Endodermal cell (in vitro differentiated cells): ENCODE measurements around the gene MRM1. TPM values are rescaled to one million over a fixed set of nuclear protein-coding genes. Genes with fewer than 3 reads are reported as not detected.
A peak's percentile ranks its signal among the peaks of the same experiment; 100 is the strongest.

Experiments used
- DNase-seq: peaks from one replicate; pipeline ENCODE4 v3.0.0-alpha.2; 2017
- H3K27ac ChIP-seq: 2 replicates; pipeline ENCODE4 v1.5.1; 2013; ENCODE audit warnings: mild to moderate bottlenecking, low read depth, low read length, moderate library complexity
- H3K27me3 ChIP-seq: 2 replicates; pipeline ENCODE4 v1.6.1; 2013; ENCODE audit warnings: mild to moderate bottlenecking, low read length, moderate library complexity; ENCODE audit not compliant: insufficient read depth, control insufficient read depth, poor library complexity, severe bottlenecking
- H3K36me3 ChIP-seq: 2 replicates; pipeline ENCODE4 v1.7.0; 2013; ENCODE audit warnings: mild to moderate bottlenecking, low read length, moderate library complexity; ENCODE audit not compliant: control insufficient read depth, insufficient read depth
- H3K4me1 ChIP-seq: one replicate; pipeline ENCODE4 v1.7.0; 2013; ENCODE audit warnings: low read length; ENCODE audit not compliant: control insufficient read depth, insufficient read depth
- H3K4me3 ChIP-seq: 2 replicates; pipeline ENCODE4 v1.5.1; 2013; ENCODE audit warnings: mild to moderate bottlenecking, low read length, moderate library complexity
- H3K9ac ChIP-seq: 2 replicates; pipeline ENCODE4 v1.6.1; 2013; ENCODE audit warnings: mild to moderate bottlenecking, low read length, moderate library complexity; ENCODE audit not compliant: poor library complexity, severe bottlenecking; ENCODE audit errors: extremely low read depth
- H3K9me3 ChIP-seq: 2 replicates; pipeline ENCODE4 v1.6.1; 2013; ENCODE audit warnings: mild to moderate bottlenecking, low read length, moderate library complexity; ENCODE audit not compliant: control insufficient read depth
- H3K27ac Mint-ChIP-seq: 2 replicates; pipeline ENCODE4 v1.8.0; 2020; ENCODE audit warnings: mixed read lengths
- H3K27me3 Mint-ChIP-seq: 2 replicates; pipeline ENCODE4 v1.8.0; 2021; ENCODE audit warnings: mild to moderate bottlenecking, mixed read lengths; ENCODE audit not compliant: insufficient read depth
- H3K36me3 Mint-ChIP-seq: 2 replicates; pipeline ENCODE4 v1.8.0; 2020; ENCODE audit warnings: low read depth, mixed read lengths
- H3K4me1 Mint-ChIP-seq: 2 replicates; pipeline ENCODE4 v1.8.0; 2020; ENCODE audit warnings: mixed read lengths
- H3K4me3 Mint-ChIP-seq: 2 replicates; pipeline ENCODE4 v1.8.0; 2020; ENCODE audit warnings: mild to moderate bottlenecking, moderate library complexity, mixed read lengths
- H3K9me3 Mint-ChIP-seq: 2 replicates; pipeline ENCODE4 v1.8.0; 2020; ENCODE audit warnings: mild to moderate bottlenecking, mixed read lengths
- CTCF ChIP-seq: fragments of 200-600 bp; sonication (generic); conservative IDR thresholded peaks from 2 replicates; pipeline ENCODE4 v1.5.0; 2021; ENCODE audit warnings: antibody characterized with exemption, mild to moderate bottlenecking
- WGBS, 2 experiments: methylation state at CpG; one replicate each; pipeline versions ENCODE4 v1.1.5 to v1.1.7; 2013; ENCODE audit warnings: missing lambda C conversion rate in 2 of 2, mixed read lengths in 1 of 2; ENCODE audit not compliant: insufficient coverage in 1 of 2, insufficient read length in 1 of 2; 5-methylcytosine and 5-hydroxymethylcytosine counted together
- total RNA-seq, 2 donors: library from RNA; stranded (reverse); fragmentation: NEBNext Ultra II Directional in 1 of 2; extraction: Animal tissue kit (Norgen Biotek cat#: 25700) in 1 of 2; gene quantifications; 2 replicates in 1 of 2; 3 replicates in 1 of 2; pipeline ENCODE4 v1.2.1, GENCODE V29; 2021

Gene MRM1
- total RNA-seq, 2 donors from 2014 or later, result 10.7 to 11.4 TPM

GRCh38 chr17:36593656-36594316, 7.6 kb upstream of the MRM1 start:
- peaks cover 13% of the 10 kb centered on the region for H3K4me1 ChIP-seq
- H3K4me3 ChIP-seq, result peak overlapping the region; percentile 88
- Mint-ChIP-seq H3K27ac (no peak overlapping the region), H3K4me1 (peaks cover 20% of the 10 kb centered on the region), H3K4me3 (peak overlapping the region; percentile 74), H3K36me3 (peaks cover 28% of the 10 kb centered on the region), H3K27me3 (no peaks in the 10 kb centered on the region), H3K9me3 (no peaks in the 10 kb centered on the region)
- no peaks in the 10 kb centered on the region for H3K9me3 ChIP-seq
- no peaks in the 10 kb centered on the region for H3K27me3 ChIP-seq
- no peak for DNase-seq
- no peak for TF ChIP-seq CTCF
- H3K9ac ChIP-seq, result no peak overlapping the region
- 87 to 92% methylated on average over 3 to 8 of the region's 8 CpGs for WGBS, 2 experiments
- H3K27ac ChIP-seq, result no peak overlapping the region
- peaks cover 61% of the 10 kb centered on the region for H3K36me3 ChIP-seq

GRCh38 chr17:36594626-36595401, 6.6 kb upstream of the MRM1 start:
- H3K36me3 Mint-ChIP-seq, result peaks cover 26% of the 10 kb centered on the region
- 86 to 87% methylated on average over 7 to 13 of the region's 13 CpGs for WGBS, 2 experiments

GRCh38 chr17:36597226-36597625, 4.2 kb upstream of the MRM1 start:
- WGBS, 2 experiments, result 91% methylated on average over 6 of the region's 6 CpGs; no CpG with 5 or more reads in 1 of the 2 experiments
- Mint-ChIP-seq H3K27ac (no peak overlapping the region), H3K36me3 (peaks cover 26% of the 10 kb centered on the region), H3K4me1 (peaks cover 29% of the 10 kb centered on the region), H3K4me3 (no peak overlapping the region), H3K27me3 (no peaks in the 10 kb centered on the region), H3K9me3 (no peaks in the 10 kb centered on the region)
- Histone ChIP-seq H3K4me3 (no peak overlapping the region), H3K36me3 (peaks cover 47% of the 10 kb centered on the region), H3K27me3 (no peaks in the 10 kb centered on the region), H3K9ac (no peak overlapping the region), H3K9me3 (no peaks in the 10 kb centered on the region), H3K4me1 (peaks cover 18% of the 10 kb centered on the region), H3K27ac (no peak overlapping the region)
- no peak for TF ChIP-seq CTCF
- DNase-seq, result no peak

More at GRCh38 chr17:36594626-36595401, 6.6 kb upstream of the MRM1 start:
- H3K4me1 ChIP-seq, result peaks cover 13% of the 10 kb centered on the region
- DNase-seq, result no peak
- no peak for TF ChIP-seq CTCF
- Mint-ChIP-seq H3K4me1 (peaks cover 20% of the 10 kb centered on the region), H3K27ac (peak overlapping the region; percentile 59), H3K9me3 (no peaks in the 10 kb centered on the region), H3K27me3 (no peaks in the 10 kb centered on the region), H3K4me3 (no peak overlapping the region)
- no peak overlapping the region for H3K9ac ChIP-seq
- no peaks in the 10 kb centered on the region for H3K27me3 ChIP-seq
- H3K27ac ChIP-seq, result no peak overlapping the region
- peaks cover 57% of the 10 kb centered on the region for H3K36me3 ChIP-seq
- H3K4me3 ChIP-seq, result no peak overlapping the region
- no peaks in the 10 kb centered on the region for H3K9me3 ChIP-seq
